ENCODE results near the gene PAX8.

Gene PAX8

DNA sequence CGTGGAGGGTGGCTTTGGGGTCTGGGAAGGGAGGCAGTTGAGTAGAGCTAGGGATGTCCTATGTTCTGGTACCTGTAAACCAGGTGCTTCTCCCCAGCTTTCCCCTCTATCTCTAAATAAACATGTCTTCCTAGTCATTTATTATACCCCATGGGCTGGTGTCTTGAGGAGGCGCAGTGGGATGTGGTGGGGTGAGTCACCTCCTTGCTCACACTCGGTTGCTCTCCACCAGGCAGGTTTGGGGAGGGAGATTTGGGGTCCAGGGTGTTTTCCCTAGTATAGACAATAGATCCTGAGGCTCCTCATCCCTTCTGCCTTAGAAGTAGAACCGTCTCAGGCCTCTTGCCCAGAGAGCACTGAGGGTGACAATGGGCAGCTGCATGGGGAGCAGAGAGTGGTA is 99.8 kb downstream of the PAX8 start:
- in situ Hi-C loops (cut with MboI; ENCODE audit: low sequenced_read_pairs, unreplicated experiment): no loop called here
- no peak for DNase-seq (ENCODE audit: low spot score)
- TF ChIP-seq, protein P1, sequence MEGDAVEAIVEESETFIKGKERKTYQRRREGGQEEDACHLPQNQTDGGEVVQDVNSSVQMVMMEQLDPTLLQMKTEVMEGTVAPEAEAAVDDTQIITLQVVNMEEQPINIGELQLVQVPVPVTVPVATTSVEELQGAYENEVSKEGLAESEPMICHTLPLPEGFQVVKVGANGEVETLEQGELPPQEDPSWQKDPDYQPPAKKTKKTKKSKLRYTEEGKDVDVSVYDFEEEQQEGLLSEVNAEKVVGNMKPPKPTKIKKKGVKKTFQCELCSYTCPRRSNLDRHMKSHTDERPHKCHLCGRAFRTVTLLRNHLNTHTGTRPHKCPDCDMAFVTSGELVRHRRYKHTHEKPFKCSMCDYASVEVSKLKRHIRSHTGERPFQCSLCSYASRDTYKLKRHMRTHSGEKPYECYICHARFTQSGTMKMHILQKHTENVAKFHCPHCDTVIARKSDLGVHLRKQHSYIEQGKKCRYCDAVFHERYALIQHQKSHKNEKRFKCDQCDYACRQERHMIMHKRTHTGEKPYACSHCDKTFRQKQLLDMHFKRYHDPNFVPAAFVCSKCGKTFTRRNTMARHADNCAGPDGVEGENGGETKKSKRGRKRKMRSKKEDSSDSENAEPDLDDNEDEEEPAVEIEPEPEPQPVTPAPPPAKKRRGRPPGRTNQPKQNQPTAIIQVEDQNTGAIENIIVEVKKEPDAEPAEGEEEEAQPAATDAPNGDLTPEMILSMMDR (IDR thresholded peaks at IDR 0.05; ENCODE audit: borderline replicate concordance, control extremely low read depth, extremely low read depth, insufficient read depth, missing control alignments): no peak

GRCh38 chr2:113178069-113178746 is 100.5 kb downstream of the PAX8 start:
- TF ChIP-seq, protein P1 (IDR thresholded peaks at IDR 0.05; ENCODE audit: borderline replicate concordance, control extremely low read depth, extremely low read depth, insufficient read depth, missing control alignments): no peak
- in situ Hi-C loops (cut with MboI; ENCODE audit: low sequenced_read_pairs, unreplicated experiment): no loop called here
- no peak for DNase-seq (ENCODE audit: low spot score)

DNA sequence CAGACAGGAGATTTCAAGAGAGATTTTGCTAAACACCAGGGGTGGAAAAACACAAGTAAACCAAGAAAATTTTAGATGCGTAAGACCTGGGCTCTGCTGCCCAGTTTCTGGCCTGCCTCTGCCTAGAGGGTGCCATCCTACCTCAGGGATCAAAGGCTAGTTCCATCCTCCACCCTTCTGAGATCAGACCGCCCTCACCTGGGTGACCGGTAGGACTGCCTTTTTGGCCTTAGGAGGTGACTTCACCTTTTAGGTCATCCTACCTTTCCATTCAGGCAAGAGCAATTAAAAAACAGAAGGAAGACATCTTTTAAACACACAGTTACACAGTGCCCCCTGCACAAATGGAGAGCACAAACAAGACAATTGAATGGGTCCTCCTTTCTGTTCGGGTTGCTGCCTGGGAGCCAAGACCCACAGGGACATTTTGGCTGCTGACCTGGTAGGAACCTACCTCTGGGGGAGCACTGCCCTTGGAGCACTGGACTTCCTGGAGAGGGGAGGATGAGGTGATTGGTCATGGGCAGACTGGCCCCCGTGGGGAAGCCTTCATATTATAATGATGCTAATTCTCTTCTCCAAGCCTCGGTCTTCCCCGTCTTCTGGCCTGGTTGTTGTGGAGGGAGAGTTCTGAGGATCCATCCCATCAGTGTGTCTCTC is 101.9 kb downstream of the PAX8 start:
- in situ Hi-C loops (cut with MboI; ENCODE audit: low sequenced_read_pairs, unreplicated experiment): no loop called here
- TF ChIP-seq, protein P1 (IDR thresholded peaks at IDR 0.05; ENCODE audit: borderline replicate concordance, control extremely low read depth, extremely low read depth, insufficient read depth, missing control alignments): no peak

DNA sequence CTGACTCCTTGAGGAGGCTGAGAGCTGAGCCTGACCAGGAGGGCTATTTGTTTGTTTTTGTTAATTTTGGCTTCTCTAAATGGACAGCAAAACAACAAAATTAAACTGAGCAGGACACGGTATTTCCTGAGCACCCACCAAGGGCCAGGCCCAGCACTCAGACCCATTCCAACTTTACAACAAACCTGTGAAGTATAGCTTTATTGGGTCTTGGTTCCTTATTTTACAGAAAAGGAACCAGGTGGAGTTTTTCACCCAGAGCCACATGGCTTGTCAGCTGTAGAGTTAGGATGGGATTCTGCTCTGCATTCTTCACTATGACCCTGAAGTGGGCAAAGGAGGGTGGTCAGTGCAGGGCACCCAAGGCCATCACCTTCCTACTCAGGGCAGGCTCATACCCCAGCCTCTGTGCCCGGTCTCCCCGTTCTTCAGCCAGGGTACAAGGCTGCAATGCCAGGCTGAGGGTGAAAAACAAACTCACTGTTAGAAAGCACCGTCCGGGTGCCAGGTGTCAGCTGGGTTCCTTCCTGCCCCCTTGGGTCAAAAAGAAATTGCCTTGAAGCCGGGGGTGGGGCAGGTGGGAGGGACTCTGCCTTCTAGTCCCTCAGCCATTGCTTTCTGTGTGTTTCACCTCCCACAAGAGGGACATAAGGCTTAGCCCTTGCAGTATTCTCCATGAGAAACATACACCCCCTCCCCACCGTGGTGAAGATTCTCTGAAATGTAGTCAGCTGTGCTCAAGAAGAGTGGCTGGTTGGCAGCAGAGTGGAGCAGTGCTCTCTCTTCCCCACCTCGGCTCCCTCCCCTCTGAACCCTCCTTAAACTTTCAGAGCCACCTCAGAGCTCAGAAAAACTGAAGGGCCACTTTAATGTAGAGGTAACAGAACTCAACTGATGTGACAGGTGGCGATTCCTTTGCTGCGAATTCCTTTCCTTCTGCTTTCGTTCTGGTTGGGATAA is 102.7 kb downstream of the PAX8 start:
- in situ Hi-C loops (cut with MboI; ENCODE audit: low sequenced_read_pairs, unreplicated experiment): no loop called here
- TF ChIP-seq, protein P1 (IDR thresholded peaks at IDR 0.05; ENCODE audit: borderline replicate concordance, control extremely low read depth, extremely low read depth, insufficient read depth, missing control alignments): no peak
- no peak for DNase-seq (ENCODE audit: low spot score)

More for the DNA sequence above, 101.9 kb downstream of the PAX8 start:
- no peak for DNase-seq (ENCODE audit: low spot score)

DNA sequence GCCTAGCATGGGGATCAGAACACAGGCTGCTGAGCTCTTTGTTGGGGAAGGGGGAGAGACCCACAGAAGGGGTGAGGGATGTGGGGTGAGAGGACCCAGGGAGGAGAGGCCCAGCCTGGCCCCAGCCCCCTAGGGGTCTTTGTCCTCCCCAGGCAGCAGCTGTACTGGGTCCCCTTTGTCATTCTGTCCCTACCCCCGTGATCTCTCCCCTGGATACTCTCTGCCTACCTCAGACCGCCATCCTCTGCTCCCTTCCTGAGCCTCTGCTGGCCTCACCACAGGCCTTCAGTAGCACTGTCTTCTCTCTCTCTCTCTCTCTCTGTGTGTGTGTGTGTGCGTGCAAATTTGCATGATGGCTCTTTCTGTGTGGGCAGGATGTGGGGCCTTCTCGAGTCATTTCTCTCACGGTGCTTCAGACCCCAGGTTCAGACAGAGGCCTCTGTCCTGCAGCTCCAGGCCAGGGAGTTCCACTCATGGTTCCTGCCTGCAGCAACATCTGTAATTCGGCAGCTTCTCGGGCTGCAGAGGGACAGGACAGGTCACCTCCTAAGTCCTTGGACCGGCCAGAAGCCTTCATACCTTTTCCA is 103.6 kb downstream of the PAX8 start:
- TF ChIP-seq, protein P1 (IDR thresholded peaks at IDR 0.05; ENCODE audit: borderline replicate concordance, control extremely low read depth, extremely low read depth, insufficient read depth, missing control alignments): no peak
- peak; percentile 91 for DNase-seq (ENCODE audit: low spot score)
- in situ Hi-C loops (cut with MboI; ENCODE audit: low sequenced_read_pairs, unreplicated experiment): no loop called here

GRCh38 chr2:113174376-113174750 is 104.4 kb downstream of the PAX8 start:
- in situ Hi-C loops (cut with MboI; ENCODE audit: low sequenced_read_pairs, unreplicated experiment): no loop called here
- TF ChIP-seq, protein P1 (IDR thresholded peaks at IDR 0.05; ENCODE audit: borderline replicate concordance, control extremely low read depth, extremely low read depth, insufficient read depth, missing control alignments): peak; percentile 31
- no peak for DNase-seq (ENCODE audit: low spot score)

All from GM13976 (cell line).